Mucosa of rectum (tissue), 2 donors: ENCODE measurements around the gene ALK.
"Not testable (repeated sequence)": the region's sequence is repeated elsewhere in the genome, so short reads cannot be mapped to it uniquely, and the experiment has no call there.

Experiments used
- H3K27ac ChIP-seq, 2 donors: one replicate each; pipeline ENCODE4 v1.7.0; 2013; ENCODE audit warnings: inconsistent platforms in 2 of 2, low read depth in 2 of 2, low read length in 2 of 2
- H3K27me3 ChIP-seq, 2 donors: one replicate each; pipeline ENCODE4 v1.7.0; 2013; ENCODE audit warnings: low read length in 2 of 2; ENCODE audit not compliant: control insufficient read depth in 2 of 2, insufficient read depth in 2 of 2
- H3K36me3 ChIP-seq, 2 donors: one replicate each; pipeline ENCODE4 v1.7.0; 2013; ENCODE audit warnings: low read length in 2 of 2; ENCODE audit not compliant: control insufficient read depth in 2 of 2, insufficient read depth in 2 of 2
- H3K4me1 ChIP-seq, 2 donors: one replicate each; pipeline ENCODE4 v1.7.0; 2013; ENCODE audit warnings: low read length in 2 of 2, mild to moderate bottlenecking in 1 of 2; ENCODE audit not compliant: control insufficient read depth in 2 of 2, insufficient read depth in 2 of 2
- H3K4me3 ChIP-seq, 2 donors: one replicate each; pipeline ENCODE4 v1.7.0; 2013; ENCODE audit warnings: low read length in 2 of 2
- H3K9ac ChIP-seq, 2 donors: one replicate each; pipeline ENCODE4 v1.7.0; 2013; ENCODE audit warnings: low read length in 2 of 2, low read depth in 1 of 2, mild to moderate bottlenecking in 1 of 2
- H3K9me3 ChIP-seq, 2 donors: one replicate each; pipeline ENCODE4 v1.7.0; 2013; ENCODE audit warnings: low read length in 2 of 2; ENCODE audit not compliant: control insufficient read depth in 2 of 2
- donor health status: healthy.
- donor health status: Normal muscosa, but diverticular disease.

ALK gene

DNA sequence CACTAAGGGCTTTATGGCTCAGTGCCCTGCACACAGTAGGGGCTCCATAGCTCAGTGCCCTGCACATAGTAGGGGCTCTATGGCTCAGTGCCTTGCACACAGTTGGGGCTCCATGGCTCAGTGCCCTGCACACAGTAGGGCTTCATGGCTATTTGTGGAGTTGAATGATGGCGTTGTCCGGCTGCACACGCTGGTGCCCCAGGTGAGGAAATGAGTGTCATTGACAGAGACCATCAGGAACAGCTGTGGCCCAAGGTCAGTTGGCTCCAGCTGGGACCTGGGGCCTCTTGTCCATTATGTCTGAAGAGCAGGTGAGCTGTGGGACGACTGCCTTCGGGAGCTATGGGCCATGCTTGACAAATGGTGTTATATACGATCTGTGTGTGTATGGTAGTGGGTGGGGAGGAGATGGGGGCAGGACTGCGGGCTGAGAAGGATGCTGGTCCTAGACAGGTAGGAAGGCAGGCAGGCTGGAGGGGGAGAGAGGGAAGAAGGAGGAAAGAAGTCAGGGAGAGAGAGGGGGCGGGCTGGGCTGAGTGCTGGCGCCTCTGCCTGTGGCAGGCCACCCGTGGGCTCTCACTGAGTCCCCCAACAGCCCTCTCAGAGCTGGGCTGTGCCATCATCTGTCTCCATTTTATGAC, 675.5 kb downstream of the ALK start:
- Histone ChIP-seq H3K9ac (no peak overlapping the region), H3K27ac (no peak overlapping the region), H3K4me3 (no peak overlapping the region), H3K27me3 (no peaks in the 10 kb centered on the region), H3K4me1 (no peaks in the 10 kb centered on the region), H3K36me3 (no peaks in the 10 kb centered on the region), H3K9me3 (no peaks in the 10 kb centered on the region)

DNA sequence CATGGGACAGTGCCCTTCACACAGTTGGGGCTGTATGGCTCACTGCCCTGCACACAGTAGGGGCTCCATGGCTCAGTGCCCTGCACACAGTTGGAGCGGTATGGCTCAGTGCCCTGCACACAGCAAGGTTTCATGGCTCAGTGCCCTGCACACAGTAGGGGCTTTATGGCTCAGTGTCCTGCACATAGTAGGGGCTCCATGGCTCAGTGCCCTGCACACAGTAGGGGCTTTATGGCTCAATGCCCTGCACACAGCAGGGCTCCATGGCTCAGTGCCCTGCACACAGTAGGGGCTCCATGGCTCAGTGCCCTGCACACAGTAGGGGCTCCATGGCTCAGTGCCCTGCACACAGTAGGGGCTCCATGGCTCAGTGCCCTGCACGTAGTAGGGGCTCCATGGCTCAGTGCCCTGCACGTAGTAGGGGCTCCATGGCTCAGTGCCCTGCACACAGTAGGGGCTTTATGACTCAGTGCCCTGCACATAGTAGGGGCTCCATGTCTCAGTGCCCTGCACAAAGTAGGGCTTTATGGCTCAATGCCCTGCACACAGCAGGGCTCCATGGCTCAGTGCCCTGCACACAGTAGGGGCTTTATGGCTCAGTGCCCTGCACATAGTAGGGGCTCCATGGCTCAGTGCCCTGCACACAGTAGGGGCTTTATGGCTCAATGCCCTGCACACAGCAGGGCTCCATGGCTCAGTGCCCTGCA, 676.2 kb downstream of the ALK start:
- not testable (repeated sequence) for H3K4me1 ChIP-seq, H3K9ac ChIP-seq, H3K27me3 ChIP-seq, H3K9me3 ChIP-seq, H3K36me3 ChIP-seq, H3K4me3 ChIP-seq, H3K27ac ChIP-seq

DNA sequence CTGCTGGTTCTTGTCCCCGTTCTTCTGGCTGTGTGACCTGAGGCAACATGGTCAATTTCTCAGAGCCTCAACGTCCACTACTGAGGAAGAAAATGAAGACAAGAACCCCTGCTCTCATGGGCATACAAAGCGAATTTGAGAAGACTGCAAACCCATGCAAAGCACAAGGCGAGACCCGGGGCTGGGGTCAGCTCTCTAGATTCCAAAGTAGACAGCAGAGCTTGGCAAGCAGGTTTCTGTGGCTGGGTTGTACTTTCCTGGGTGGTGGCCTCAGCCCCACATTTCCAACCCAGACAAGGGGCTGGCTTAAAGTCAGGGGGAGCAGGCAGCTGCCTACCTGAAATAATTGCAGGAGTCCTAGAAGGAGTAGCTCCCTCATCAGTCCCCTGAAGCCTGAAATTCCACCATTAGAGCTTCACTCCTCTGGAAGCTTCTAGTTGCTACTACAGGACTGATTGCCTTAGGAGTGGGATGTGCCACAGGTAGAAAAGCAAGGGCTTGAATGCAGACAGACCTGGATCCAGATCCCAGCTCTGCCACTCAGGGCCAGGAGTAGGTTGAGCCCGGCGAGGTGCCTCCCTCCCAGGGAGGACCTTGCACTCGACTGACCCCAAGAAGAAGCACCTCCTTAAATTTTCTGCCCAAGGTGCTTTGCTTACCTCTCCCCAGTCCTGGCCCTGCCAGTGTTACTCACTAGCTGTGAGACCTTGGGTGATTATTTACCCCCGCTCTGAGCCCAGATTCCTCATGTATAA, 678.6 kb downstream of the ALK start:
- no peak overlapping the region for H3K9ac ChIP-seq
- H3K4me1 ChIP-seq, result no peaks in the 10 kb centered on the region
- no peak overlapping the region for H3K27ac ChIP-seq
- peaks cover 0 to 1% of the 10 kb centered on the region in 2 donors for H3K27me3 ChIP-seq
- no peaks in the 10 kb centered on the region for H3K36me3 ChIP-seq
- H3K4me3 ChIP-seq, result no peak overlapping the region
- H3K9me3 ChIP-seq, result no peaks in the 10 kb centered on the region

DNA sequence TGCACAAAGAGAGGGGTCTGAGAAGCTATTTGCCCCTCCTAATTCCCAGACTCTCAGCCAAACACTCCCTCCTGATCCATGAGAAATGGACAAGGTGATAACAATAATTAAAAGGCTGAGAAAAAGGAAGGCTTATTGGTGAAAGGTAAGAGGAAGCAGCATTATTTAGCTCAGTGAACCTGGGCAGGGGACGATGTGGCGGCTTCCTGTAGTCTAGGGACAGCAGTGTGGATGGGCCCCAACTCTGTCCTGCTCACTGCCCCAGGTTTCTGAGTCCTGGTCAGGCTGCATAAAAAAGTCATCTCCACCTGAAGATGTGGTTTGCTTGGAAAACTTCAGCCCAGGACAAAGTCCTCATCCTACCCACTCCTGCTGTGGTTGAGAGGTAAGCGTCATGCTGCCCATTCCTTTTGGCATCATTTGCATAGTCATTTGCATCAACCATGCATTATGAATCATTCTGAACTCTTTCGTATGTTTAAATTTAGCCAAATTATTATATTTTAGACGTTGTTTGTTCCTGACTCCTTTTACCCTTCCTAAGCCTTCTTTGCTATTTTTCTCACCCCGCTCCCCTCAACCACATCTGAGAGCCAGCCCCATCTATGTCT, 679.3 kb downstream of the ALK start:
- H3K4me3 ChIP-seq, result no peak overlapping the region
- H3K4me1 ChIP-seq, result no peaks in the 10 kb centered on the region
- H3K9ac ChIP-seq, result no peak overlapping the region

DNA sequence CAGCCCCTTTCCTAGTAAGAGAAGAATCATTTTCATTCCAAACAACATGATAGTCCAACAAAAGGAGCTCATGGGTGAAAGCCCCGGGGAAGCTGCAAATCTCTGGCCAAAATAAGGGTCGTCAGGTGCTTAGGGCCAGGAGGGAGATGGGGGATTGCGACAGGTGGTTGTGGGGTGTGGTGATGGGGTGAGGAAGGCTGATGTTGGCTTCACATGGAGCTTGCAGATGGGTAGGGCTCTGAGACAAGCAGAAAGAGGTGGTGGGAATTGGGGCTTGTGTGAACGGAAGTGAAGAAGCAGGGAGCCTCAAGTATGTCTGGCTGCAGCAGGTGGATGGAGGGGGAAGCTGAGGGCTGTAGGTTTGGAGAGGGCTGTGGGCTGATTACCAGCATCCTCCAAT, 680.0 kb downstream of the ALK start:
- Histone ChIP-seq H3K27me3 (peaks cover 0 to 1% of the 10 kb centered on the region in 2 donors), H3K9me3 (no peaks in the 10 kb centered on the region), H3K9ac (no peak overlapping the region), H3K27ac (no peak overlapping the region), H3K4me1 (no peaks in the 10 kb centered on the region), H3K4me3 (no peak overlapping the region), H3K36me3 (no peaks in the 10 kb centered on the region)

More for the DNA sequence above, 679.3 kb downstream of the ALK start:
- Histone ChIP-seq H3K27ac (no peak overlapping the region), H3K27me3 (peaks cover 0 to 1% of the 10 kb centered on the region in 2 donors), H3K36me3 (no peaks in the 10 kb centered on the region), H3K9me3 (no peaks in the 10 kb centered on the region)

DNA sequence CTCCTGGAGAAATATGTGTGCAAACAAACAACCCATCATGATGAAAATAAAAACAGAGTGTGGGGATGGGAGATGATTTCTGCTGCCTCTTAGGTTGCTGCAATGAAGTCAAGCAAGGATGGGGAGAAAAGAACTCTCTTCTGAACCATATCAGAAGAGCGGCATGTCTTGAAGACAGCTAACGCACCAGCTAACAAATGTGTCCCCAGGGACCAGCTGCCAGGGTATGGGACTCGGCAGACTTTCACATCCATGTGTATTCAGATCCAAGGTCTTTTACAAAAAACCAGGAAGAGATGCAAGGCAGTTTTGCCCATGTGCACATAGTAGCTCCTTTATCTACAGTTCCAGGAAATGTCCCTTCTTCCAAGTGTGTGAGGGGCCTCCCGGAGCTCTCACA, 680.8 kb downstream of the ALK start:
- no peak overlapping the region for H3K9ac ChIP-seq
- peaks cover 0 to 1% of the 10 kb centered on the region in 2 donors for H3K27me3 ChIP-seq
- H3K4me1 ChIP-seq, result no peaks in the 10 kb centered on the region
- no peaks in the 10 kb centered on the region for H3K9me3 ChIP-seq
- no peak overlapping the region for H3K27ac ChIP-seq
- no peaks in the 10 kb centered on the region for H3K36me3 ChIP-seq
- H3K4me3 ChIP-seq, result no peak overlapping the region

DNA sequence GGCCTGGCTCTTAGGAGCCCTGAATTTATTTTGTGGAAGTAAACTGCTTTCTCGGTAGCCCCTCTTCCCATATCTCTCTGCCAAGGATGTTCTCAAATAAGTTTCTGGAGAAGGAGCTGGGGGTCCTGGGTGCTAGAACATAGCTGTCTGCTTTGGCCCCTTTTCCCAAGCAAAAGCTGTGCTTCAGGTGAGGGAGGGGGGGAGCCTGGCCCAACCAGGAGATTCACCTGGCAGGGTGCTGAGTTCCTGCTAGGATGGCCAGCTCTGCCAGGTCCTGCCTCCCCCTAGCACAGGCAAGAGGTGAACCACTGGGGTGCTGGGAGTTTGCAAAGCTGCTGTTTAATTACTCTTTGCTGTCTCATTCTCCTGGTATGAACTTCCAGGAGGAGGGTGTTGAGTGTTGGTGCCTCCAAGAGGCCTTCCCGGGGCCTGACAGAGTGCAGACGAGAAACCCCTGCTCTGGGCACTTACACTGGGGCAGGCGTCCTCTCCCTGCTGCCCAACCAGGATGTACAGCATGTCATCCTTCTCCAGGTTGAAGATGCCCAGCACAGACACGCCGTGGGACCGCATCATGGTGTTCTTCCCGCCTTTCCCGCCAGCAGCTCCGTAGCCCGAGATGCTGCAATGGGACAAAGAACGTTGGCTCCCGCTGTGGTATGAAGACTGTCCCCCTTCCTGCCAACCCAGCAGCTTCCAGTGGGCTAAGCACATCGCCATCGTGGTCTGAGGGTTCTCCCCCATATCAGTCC, 682.0 kb downstream of the ALK start:
- H3K27ac ChIP-seq, result no peak overlapping the region

DNA sequence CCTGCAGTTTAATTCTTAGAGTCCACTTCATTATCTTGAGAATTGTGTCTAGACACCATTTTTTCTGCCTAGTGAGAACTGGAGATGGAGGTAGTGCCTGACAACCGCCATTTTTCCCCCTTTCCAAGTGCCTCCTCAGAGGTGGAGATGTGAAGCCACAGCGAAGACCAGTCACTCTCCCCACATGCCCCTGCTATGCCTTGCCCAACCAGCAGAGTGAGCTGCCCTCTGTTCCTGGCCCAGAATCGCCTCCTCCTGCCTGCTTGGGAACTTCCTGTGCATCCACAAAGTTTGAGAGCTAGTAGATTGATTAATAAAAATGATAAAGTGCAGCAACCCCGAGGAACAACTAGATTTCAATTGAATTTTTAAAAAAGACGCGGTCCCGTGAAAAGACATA, 682.9 kb downstream of the ALK start:
- Histone ChIP-seq H3K4me3 (no peak overlapping the region), H3K9me3 (no peaks in the 10 kb centered on the region), H3K27ac (no peak overlapping the region), H3K36me3 (no peaks in the 10 kb centered on the region), H3K9ac (no peak overlapping the region), H3K27me3 (peaks cover 0 to 1% of the 10 kb centered on the region in 2 donors), H3K4me1 (no peaks in the 10 kb centered on the region)

More for the DNA sequence above, 682.0 kb downstream of the ALK start:
- Histone ChIP-seq H3K4me3 (no peak overlapping the region), H3K9me3 (no peaks in the 10 kb centered on the region), H3K9ac (no peak overlapping the region), H3K36me3 (no peaks in the 10 kb centered on the region), H3K27me3 (peaks cover 0 to 1% of the 10 kb centered on the region in 2 donors), H3K4me1 (no peaks in the 10 kb centered on the region)

DNA sequence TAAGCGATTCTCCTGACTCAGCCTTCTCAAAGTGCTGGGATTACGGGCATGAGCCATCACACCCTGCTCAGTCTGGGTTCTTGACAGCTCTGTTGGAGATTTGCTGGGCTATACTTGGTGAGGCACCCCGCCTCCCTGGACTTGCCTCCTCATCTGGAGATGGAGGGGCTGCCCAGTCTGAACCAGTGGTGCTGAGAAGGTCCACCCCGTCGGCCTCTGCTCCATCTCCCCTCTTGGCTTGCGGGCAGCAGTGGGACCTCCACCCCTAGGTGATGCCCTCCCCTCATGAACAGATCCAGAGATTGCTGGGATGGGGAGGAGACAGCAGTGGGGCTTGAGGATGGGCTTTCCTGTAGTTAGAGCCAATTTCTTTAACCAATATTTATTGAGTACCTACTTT, 685.3 kb downstream of the ALK start:
- Histone ChIP-seq H3K36me3 (no peaks in the 10 kb centered on the region), H3K9ac (no peak overlapping the region), H3K9me3 (no peaks in the 10 kb centered on the region), H3K4me3 (no peak overlapping the region), H3K27me3 (peaks cover 0 to 5% of the 10 kb centered on the region in 2 donors), H3K27ac (no peak overlapping the region), H3K4me1 (no peaks in the 10 kb centered on the region)
